ES-I3 (cell line): ENCODE results near the gene TENT4B.

ENCODE experiments used
- H3K36me3 ChIP-seq: 2 replicates; pipeline ENCODE4 v1.6.1; 2013; ENCODE audit warnings: mild to moderate bottlenecking, low read length, control low read depth, moderate library complexity; ENCODE audit not compliant: insufficient read depth
- H3K4me1 ChIP-seq: 2 replicates; pipeline ENCODE4 v1.6.1; 2013; ENCODE audit warnings: mild to moderate bottlenecking, control low read depth, low read length; ENCODE audit not compliant: insufficient read depth
- H3K9ac ChIP-seq: 2 replicates; pipeline ENCODE4 v1.6.1; 2013; ENCODE audit warnings: low read depth, mild to moderate bottlenecking, low read length, moderate library complexity
- H3K9me3 ChIP-seq: 2 replicates; pipeline ENCODE4 v1.6.1; 2013; ENCODE audit warnings: mild to moderate bottlenecking, low read length, moderate library complexity; ENCODE audit not compliant: control insufficient read depth, insufficient read depth

Gene TENT4B

DNA sequence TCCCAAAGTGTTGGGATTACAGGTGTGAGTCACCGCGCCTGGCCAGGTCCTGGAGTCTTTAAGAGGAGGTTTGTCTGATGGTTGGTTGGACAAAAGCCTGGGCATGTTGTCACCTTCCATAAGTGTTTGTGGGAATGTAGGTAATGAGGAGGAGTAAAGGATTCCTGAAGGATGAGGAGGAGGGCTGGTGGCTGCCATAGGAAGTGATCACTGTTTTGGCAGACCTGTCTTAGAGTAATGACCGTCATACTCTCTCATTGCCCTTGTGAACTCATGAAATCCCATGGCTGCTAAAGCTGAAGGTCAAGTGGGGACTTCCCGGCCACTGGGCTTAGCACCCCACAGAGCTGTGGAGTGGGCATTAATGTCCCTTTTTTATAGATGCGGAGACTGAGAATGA, 40.5 kb downstream of the TENT4B start:
- H3K4me1 ChIP-seq: no peaks in the 10 kb centered on the region
- no peak overlapping the region for H3K9ac ChIP-seq
- no peaks in the 10 kb centered on the region; the same call in 1 of the 2 replicates for H3K36me3 ChIP-seq
- H3K9me3 ChIP-seq: no peaks in the 10 kb centered on the region

DNA sequence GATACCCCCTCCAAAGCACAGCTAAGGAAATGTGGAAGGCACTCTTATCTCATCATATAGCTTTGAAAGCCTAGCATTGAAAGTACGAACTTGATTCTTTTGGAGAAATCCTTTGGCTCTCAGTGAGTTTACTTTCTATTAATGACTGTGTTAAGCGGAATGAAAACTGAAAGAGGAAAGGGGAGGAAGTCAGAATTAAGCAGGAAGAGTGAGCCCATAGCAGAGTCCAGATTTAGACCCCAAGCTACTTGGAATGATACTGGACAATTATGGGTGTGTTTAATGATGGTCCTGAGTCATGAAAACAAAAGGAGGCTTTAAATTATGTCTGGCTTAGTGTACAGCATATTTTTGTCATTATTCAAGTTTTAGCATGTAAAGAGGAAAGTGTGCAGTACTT, 42.2 kb downstream of the TENT4B start:
- Histone ChIP-seq H3K9ac (no peak overlapping the region), H3K4me1 (no peaks in the 10 kb centered on the region), H3K9me3 (no peaks in the 10 kb centered on the region), H3K36me3 (no peaks in the 10 kb centered on the region; the same call in 1 of the 2 replicates)

DNA sequence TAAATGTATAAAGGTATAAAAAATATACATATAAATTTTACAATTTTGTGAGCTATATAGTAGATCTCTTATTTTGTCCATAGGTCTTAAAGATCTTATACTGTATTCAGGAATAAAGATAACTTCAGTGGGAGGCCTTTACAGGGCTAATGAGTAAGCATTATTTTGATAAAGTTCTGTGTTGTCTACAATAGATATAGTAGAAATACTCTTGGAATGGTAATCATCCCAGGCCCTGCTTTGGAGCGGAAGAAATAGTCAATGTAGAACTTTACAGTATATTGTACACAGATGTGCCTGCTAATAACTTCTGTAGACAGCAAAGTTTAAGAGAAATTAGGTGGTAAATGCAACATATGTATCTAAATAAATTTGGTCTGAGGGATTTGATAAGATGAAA, 42.6 kb downstream of the TENT4B start:
- Histone ChIP-seq H3K9me3 (no peaks in the 10 kb centered on the region), H3K36me3 (no peaks in the 10 kb centered on the region; the same call in 1 of the 2 replicates), H3K4me1 (no peaks in the 10 kb centered on the region), H3K9ac (no peak overlapping the region)

DNA sequence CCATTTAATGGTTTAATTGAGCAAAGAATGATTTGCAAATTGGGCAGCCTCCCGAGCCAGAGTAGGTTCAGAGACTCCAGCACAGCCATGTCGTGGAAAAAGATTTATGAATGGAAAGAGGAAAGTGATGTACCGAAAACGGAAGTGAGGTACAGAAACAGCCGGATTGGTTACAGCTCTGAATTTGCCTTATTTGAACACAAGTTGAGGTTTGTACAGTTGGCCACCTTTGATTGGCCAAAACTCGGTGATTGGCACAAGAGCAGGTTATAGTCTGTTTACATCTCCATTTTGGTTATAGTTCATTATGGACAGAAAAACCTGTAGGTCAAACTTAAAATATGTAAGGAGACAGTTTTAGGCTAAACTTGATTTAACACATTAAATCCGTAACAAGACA, 44.5 kb downstream of the TENT4B start:
- Histone ChIP-seq H3K4me1 (0 out of 2 replicates have a peak, but pooled peaks cover 2% of the 10 kb centered on the region), H3K9ac (no peak overlapping the region), H3K9me3 (no peaks in the 10 kb centered on the region)

DNA sequence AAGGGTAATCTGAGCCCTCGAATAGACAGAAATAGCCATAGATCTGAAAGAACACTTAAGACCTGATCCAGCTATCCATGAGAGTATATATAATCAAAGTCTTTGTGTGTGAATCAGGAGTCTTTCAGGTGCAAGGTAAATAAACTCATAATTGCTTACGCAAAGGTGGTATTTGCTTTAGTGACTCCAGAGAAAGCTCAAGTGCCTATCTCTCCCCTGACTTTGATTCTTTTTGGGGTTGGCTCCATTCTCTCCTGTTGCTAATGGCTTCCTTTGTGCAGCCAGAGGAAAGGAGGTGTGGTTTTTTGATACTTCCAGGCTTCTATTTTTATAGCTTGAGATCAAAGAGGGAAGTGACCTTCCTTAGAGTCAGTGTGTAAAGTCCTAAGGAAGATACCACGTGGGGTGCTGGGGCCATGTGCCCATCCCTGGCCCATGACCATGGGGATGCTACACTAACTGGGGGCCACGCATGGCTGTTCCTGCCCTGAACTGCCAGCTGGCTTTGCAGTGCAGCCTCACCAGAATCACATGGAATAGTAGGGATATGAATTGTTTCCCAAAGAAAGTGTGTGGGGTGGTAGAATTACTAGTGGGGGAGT, 45.8 kb downstream of the TENT4B start:
- no peak overlapping the region for H3K9ac ChIP-seq
- H3K36me3 ChIP-seq: no peaks in the 10 kb centered on the region; the same call in 1 of the 2 replicates
- H3K4me1 ChIP-seq: peaks cover 11% of the 10 kb centered on the region
- H3K9me3 ChIP-seq: no peaks in the 10 kb centered on the region

More for the DNA sequence above, 44.5 kb downstream of the TENT4B start:
- no peaks in the 10 kb centered on the region; the same call in 1 of the 2 replicates for H3K36me3 ChIP-seq

DNA sequence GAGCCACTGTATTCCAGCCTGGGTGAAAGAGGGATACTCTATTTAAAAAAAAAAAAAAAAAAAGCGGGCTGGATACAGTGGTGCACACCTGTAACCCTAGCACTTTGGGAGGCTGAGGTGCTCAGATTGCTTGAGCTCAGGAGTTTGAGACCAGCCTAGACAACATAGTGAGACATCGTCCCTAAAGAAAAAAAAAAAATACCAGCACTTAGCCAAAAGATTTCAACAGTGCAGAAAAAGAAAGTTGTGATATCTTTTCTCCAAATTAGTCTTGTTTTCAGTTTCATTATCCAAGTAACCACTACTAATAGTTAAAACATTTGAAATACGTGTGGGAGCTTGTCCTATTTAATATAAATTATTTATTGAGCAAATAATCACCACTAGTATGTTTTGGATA, 48.7 kb downstream of the TENT4B start:
- Histone ChIP-seq H3K9ac (no peak overlapping the region), H3K4me1 (peaks cover 11% of the 10 kb centered on the region), H3K9me3 (no peaks in the 10 kb centered on the region), H3K36me3 (no peaks in the 10 kb centered on the region; the same call in 1 of the 2 replicates)

DNA sequence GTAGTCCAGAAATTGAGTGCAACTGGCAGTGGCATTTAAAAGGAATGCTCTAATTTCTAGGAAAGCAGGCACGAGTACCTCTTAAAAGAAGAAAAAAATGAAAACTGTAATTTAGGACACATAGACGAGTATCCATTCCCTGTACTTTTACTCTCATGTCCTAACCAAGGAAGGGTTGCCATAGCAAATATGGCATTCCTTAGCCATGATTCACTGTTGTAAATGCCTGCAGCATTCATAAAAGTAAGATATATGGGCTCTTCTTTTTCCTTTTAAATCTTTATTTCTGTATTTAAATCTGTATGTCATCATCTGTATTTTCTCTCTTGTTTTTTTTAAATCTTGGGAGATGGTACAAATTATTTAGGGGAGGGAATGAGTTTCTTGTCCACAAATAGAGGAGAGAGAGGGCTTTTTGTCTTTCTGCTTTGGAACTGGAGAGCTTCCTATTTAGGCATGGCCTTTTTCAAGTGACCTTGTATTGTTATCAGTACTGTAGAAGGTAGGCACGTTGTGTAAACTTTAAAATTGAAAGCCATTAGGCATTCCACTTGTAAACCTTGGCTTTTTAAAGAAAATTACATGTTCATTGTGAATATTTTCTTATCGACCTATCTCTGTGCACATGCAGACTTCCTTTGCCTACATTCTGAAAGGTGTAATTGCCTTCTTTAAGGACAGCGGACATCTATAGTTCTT, 50.0 kb downstream of the TENT4B start:
- H3K4me1 ChIP-seq: peaks cover 11% of the 10 kb centered on the region
- H3K36me3 ChIP-seq: no peaks in the 10 kb centered on the region
- no peak overlapping the region for H3K9ac ChIP-seq
- H3K9me3 ChIP-seq: no peaks in the 10 kb centered on the region

DNA sequence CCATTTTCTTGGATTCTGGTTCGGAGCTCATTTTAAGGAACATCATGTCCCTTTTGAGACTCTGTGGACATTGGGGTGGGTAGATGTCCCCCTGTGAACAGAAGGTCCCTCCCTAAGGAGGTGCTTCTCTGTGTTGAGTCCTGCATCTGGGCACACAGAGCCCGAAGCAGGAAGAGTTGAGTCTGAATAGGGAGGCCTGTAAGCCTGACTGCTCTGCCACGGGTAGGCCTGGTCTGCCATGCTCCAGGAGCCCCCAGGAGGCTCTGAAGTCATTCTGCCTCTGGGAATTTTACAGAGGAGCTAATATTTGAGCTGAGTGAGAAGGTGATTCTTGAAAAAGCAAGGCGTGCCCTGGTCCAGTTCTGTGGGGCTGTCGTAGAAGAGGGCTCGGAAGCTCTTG, 50.6 kb downstream of the TENT4B start:
- H3K36me3 ChIP-seq: no peaks in the 10 kb centered on the region
- peaks cover 11% of the 10 kb centered on the region for H3K4me1 ChIP-seq
- H3K9me3 ChIP-seq: no peaks in the 10 kb centered on the region
- no peak overlapping the region for H3K9ac ChIP-seq

DNA sequence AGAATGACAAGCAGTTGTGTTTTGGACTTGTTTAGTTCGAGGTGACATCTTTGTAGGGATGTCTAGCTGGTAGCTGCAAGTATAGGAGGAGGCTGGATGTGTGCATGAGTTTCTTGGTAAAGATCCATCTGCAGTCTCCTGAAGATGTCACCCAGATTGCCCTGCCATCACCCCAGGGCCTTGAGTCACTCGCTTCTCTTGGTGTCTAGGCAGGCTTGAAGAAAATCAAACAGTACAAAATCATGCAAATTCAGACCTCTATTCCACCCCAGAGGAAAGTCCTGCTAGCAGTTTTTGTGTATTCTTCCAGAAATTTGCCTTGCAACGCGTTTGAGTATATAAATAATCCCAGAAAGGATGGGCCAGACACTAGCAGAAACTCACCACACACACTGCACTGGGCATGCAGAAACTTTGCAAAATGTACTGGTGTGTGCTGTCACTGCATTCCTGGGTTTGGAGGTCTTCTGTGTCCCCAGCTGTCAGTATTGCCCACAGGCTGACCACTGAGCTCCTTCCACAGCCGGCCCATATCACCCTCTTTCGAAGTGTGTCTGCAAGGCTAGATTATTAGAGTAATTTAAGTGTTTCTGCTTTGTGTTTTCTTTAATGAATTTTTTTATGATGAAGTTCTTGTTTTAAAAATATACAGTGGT, 51.5 kb downstream of the TENT4B start:
- Histone ChIP-seq H3K9me3 (no peaks in the 10 kb centered on the region), H3K9ac (no peak overlapping the region), H3K36me3 (no peaks in the 10 kb centered on the region), H3K4me1 (peaks cover 18% of the 10 kb centered on the region)

DNA sequence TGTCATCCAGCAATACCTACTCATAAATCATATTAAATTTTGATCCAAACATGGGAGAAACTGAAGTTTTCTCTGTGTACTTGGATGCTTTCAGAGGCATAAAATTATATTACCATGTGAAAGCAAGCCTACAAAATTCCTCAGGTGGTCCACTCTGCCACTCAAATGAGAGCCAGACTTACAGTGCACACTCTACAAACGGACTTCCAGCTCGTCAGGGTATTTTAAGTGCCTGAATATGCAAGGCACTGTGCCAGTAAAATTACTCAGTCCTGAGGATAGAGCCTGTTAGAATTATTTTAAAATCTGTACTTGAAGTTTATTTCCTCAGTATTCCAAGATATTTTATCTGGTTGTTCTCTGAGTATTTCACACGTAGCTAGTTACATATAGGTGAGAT, 54.5 kb downstream of the TENT4B start:
- Histone ChIP-seq H3K36me3 (no peaks in the 10 kb centered on the region; the same call in 1 of the 2 replicates), H3K9ac (no peak overlapping the region), H3K4me1 (peaks cover 27% of the 10 kb centered on the region), H3K9me3 (no peaks in the 10 kb centered on the region)

DNA sequence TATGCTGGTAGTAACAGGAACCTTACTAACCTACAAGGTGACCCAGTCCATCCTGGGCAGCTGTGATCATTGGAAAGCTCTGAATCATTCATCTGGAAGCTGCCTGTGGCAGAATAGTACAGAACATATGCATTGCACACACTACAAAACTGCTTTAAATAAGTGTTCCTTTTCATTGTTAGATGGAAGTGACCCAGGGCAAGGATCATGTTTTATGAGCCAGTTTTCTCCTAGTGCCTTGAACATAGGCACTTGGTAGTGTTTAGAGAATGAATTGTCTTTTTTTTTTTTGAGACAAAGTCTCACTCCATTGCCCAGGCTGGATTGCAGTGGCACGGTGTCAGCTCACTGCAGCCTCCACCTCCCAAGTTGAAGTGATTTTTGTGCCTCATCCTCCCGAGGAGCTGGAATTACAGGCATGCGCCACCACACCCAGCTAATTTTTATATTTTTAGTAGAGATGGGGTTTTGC, 55.4 kb downstream of the TENT4B start:
- Histone ChIP-seq H3K36me3 (no peaks in the 10 kb centered on the region; the same call in 1 of the 2 replicates), H3K9ac (no peak overlapping the region), H3K9me3 (no peaks in the 10 kb centered on the region), H3K4me1 (peaks cover 19% of the 10 kb centered on the region)

DNA sequence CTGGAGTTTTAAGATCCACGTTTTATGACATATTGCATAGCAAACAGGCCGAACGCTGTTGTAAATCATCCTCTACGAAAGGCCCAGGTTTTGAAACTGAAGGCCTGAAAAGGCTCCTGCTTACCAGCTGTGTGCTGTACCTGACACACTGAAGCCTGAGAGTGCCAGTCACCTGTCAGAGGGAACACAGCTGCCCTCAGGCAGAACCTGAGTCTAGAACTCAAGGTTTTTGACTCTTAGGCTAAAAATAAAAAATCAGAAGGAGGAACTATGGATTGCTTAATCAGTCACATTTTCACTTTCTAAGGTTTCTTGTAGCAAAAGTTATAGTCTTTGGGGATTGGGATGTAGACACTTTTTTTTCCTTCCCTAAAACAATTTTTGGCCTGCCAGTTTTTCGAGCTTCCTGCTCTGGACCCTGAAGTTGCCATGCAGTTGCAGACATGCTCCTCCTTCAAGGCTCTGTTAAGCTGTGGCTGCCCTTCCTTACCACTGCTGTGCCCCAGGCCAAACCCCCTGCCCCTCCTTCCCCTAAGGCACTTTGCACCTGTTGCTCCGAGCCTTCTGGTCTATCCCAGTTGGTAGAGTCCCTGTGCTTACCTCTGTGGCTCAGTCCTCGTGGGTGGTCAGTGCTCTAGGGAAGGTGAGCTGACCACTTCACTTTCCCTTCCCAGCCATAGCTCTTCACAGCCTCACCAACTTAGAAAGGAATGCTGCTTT, 56.6 kb downstream of the TENT4B start:
- H3K4me1 ChIP-seq: peaks cover 19% of the 10 kb centered on the region
- H3K9ac ChIP-seq: no peak overlapping the region

DNA sequence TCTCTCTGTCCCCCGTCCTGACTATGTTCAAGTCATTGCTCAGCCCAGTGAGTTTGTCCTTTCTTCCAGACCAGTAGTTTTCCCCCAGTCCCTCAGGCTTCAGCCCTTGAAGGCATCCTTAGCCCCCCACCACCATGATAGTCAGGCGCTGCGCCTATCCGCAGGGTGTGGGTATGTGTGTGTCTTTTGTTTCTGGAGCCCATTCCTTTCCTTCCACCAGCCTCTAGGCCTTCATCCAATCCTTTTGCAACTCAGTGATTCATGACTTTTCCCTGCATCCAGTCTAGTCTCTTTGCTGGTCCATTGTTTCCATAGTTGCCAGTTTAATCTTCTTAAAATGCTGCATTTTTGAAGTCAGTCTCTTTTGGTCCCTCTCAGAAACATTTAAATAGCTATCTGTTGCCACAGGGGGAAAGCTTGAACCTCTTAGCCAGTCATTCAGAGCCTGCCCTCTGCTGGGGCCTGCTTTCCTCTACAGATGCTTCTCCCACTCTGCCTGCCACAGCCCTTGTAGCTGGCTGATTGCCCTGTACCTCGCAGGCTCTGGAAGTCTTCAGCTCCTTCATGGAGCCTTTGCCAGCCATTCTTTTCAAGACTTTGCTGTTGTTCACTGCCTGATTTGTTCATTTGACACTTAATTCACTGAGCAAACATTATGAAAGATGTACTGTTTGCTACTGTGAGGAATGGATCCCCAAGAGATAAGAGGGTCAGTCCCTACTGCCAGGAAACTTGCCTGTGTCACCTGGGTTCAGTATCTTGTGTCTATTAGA, 57.3 kb downstream of the TENT4B start:
- Histone ChIP-seq H3K36me3 (peaks cover 5% of the 10 kb centered on the region), H3K9ac (no peak overlapping the region), H3K4me1 (peaks cover 19% of the 10 kb centered on the region), H3K9me3 (no peaks in the 10 kb centered on the region)

More for the DNA sequence above, 56.6 kb downstream of the TENT4B start:
- H3K36me3 ChIP-seq: peaks cover 4% of the 10 kb centered on the region
- H3K9me3 ChIP-seq: no peaks in the 10 kb centered on the region
